Smooth muscle cell (in vitro differentiated cells): ENCODE data around the gene GNL1. TPM values are rescaled to one million over a fixed set of nuclear protein-coding genes. Genes with fewer than 3 reads are reported as not detected.
"Not testable (repeated sequence)": the region's sequence is repeated elsewhere in the genome, so short reads cannot be mapped to it uniquely, and the experiment has no call there.

Experiments
- DNase-seq: peaks from one replicate; lab custom pipeline; 2025; ENCODE audit not compliant: unreplicated experiment; lab: John Stamatoyannopoulos, UW
- H2AFZ ChIP-seq: fragments of 200-600 bp; sonication (generic); 2 replicates; pipeline ENCODE4 v1.6.0; 2016; ENCODE audit warnings: antibody characterized with exemption, low read depth, mild to moderate bottlenecking
- H3F3A ChIP-seq: fragments of 200-600 bp; sonication (generic); 2 replicates; pipeline ENCODE4 v1.6.0; 2017; ENCODE audit warnings: antibody characterized with exemption, low read depth
- H3K27ac ChIP-seq: fragments of 200-600 bp; sonication (generic); 2 replicates; pipeline ENCODE4 v1.5.1; 2016; ENCODE audit warnings: low read depth, mild to moderate bottlenecking
- H3K27me3 ChIP-seq: fragments of 200-600 bp; sonication (generic); 2 replicates; pipeline ENCODE4 v1.6.1; 2016; ENCODE audit warnings: low read depth, mild to moderate bottlenecking
- H3K36me3 ChIP-seq: fragments of 200-600 bp; sonication (generic); 2 replicates; pipeline ENCODE4 v1.5.1; 2016; ENCODE audit warnings: low read depth
- H3K4me1 ChIP-seq: fragments of 200-600 bp; sonication (generic); 2 replicates; pipeline ENCODE4 v1.5.1; 2016; ENCODE audit warnings: low read depth
- H3K4me2 ChIP-seq: fragments of 200-600 bp; sonication (generic); 2 replicates; pipeline ENCODE4 v1.6.0; 2016; ENCODE audit warnings: mild to moderate bottlenecking
- H3K4me3 ChIP-seq: fragments of 200-600 bp; sonication (generic); 2 replicates; pipeline ENCODE4 v1.5.1; 2016; ENCODE audit warnings: mild to moderate bottlenecking
- H3K79me2 ChIP-seq: fragments of 200-600 bp; sonication (generic); 2 replicates; pipeline ENCODE4 v1.6.0; 2016; ENCODE audit warnings: low read depth, mild to moderate bottlenecking
- H3K9ac ChIP-seq: fragments of 200-600 bp; sonication (generic); 2 replicates; pipeline ENCODE4 v1.6.0; 2016; ENCODE audit warnings: low read depth
- H3K9me3 ChIP-seq: fragments of 200-600 bp; sonication (generic); replicated peaks from 2 replicates; pipeline ENCODE4 v1.5.1; 2016; ENCODE audit warnings: low read depth
- H4K20me1 ChIP-seq: fragments of 200-600 bp; sonication (generic); 2 replicates; pipeline ENCODE4 v1.6.0; 2016; ENCODE audit warnings: low read depth
- CTCF ChIP-seq: fragments of 200-600 bp; sonication (generic); IDR thresholded peaks from 2 replicates; pipeline ENCODE4 v1.5.1; 2017; ENCODE audit warnings: borderline replicate concordance, mild to moderate bottlenecking, antibody characterized with exemption; ENCODE audit not compliant: insufficient read depth, poor library complexity, severe bottlenecking
- WGBS: methylation state at CpG from one replicate; pipeline ENCODE4 v1.1.7; 2016; ENCODE audit warnings: low lambda C conversion rate; 5-methylcytosine and 5-hydroxymethylcytosine counted together
- polyA plus RNA-seq: library from polyadenylated mRNA; unstranded; fragments of >200 nt; fragmentation: Nextera tagmentation; extraction: Ambion mirVana; gene quantifications from 2 replicates; pipeline ENCODE4 v1.2.1, GENCODE V29; 2016
- total RNA-seq: library from RNA; depleted of rRNA; stranded (reverse); fragments of >200 nt; gene quantifications from 2 replicates; pipeline ENCODE4 v1.2.3, GENCODE V29; 2014

Gene GNL1
- total and polyA plus RNA-seq, 2 experiments from 2014 or later = 16.5 to 104 TPM

GRCh38 chr6:30497714-30498113 is 58.6 kb downstream of the GNL1 start:
- H3K9ac ChIP-seq = no peak overlapping the region
- H3K79me2 ChIP-seq = no peaks in the 10 kb centered on the region

GRCh38 chr6:30497261-30497599 is 59.1 kb downstream of the GNL1 start:
- H3K4me3 ChIP-seq, H3K4me2 ChIP-seq, H3K27ac ChIP-seq, H3K9ac ChIP-seq, H3K27me3 ChIP-seq, H3K36me3 ChIP-seq, H3F3A ChIP-seq, H3K4me1 ChIP-seq, H3K79me2 ChIP-seq, DNase-seq, H4K20me1 ChIP-seq, H3K9me3 ChIP-seq, H2AFZ ChIP-seq: not testable (repeated sequence)
- WGBS = 90% methylated on average over 5 of the region's 5 CpGs

More at GRCh38 chr6:30497714-30498113, 58.6 kb downstream of the GNL1 start:
- DNase-seq = no peak
- peaks cover 5% of the 10 kb centered on the region for H4K20me1 ChIP-seq
- H3K36me3 ChIP-seq = no peaks in the 10 kb centered on the region
- H3K27ac ChIP-seq = no peak overlapping the region
- H2AFZ ChIP-seq = no peak overlapping the region
- peaks cover 6% of the 10 kb centered on the region for H3F3A ChIP-seq
- no peaks in the 10 kb centered on the region for H3K27me3 ChIP-seq
- H3K4me3 ChIP-seq = no peak overlapping the region
- H3K9me3 ChIP-seq = no peaks in the 10 kb centered on the region
- WGBS = 90% methylated on average over 3 of the region's 3 CpGs
- no peak overlapping the region for H3K4me2 ChIP-seq
- no peaks in the 10 kb centered on the region for H3K4me1 ChIP-seq
- no peak for TF ChIP-seq CTCF

- no peak overlapping the region for H3K9ac ChIP-seq
- H3K79me2 ChIP-seq = peaks cover under 1% of the 10 kb centered on the region
- H3K36me3 ChIP-seq = no peaks in the 10 kb centered on the region
- no peaks in the 10 kb centered on the region for H3K9me3 ChIP-seq
- H3K4me1 ChIP-seq = no peaks in the 10 kb centered on the region
- no peak for TF ChIP-seq CTCF
- peaks cover 22% of the 10 kb centered on the region for H4K20me1 ChIP-seq
- no peak overlapping the region for H2AFZ ChIP-seq
- H3F3A ChIP-seq = peaks cover 6% of the 10 kb centered on the region
- DNase-seq = no peak
- H3K4me2 ChIP-seq = no peak overlapping the region
- H3K27ac ChIP-seq = peak overlapping the region; percentile 44
- H3K4me3 ChIP-seq = no peak overlapping the region
- H3K27me3 ChIP-seq = no peaks in the 10 kb centered on the region
- WGBS = 92% methylated on average over 4 of the region's 4 CpGs
These were observed 60.3 kb downstream of the GNL1 start for GRCh38 chr6:30495993-30496392.

GRCh38 chr6:30495060-30495459 is 61.2 kb downstream of the GNL1 start:
- H4K20me1 ChIP-seq = peaks cover 31% of the 10 kb centered on the region
- not testable (repeated sequence) for H3K79me2 ChIP-seq, H3K4me3 ChIP-seq, H3K36me3 ChIP-seq, H3K9me3 ChIP-seq, H3K4me2 ChIP-seq, H3F3A ChIP-seq, DNase-seq, H2AFZ ChIP-seq, H3K27ac ChIP-seq, H3K4me1 ChIP-seq, H3K9ac ChIP-seq, H3K27me3 ChIP-seq
- WGBS = 88% methylated on average over 4 of the region's 4 CpGs

GRCh38 chr6:30494291-30494861 is 61.9 kb downstream of the GNL1 start:
- no peak overlapping the region for H3K4me2 ChIP-seq
- H3F3A ChIP-seq = peaks cover 9% of the 10 kb centered on the region
- peaks cover 10% of the 10 kb centered on the region for H3K79me2 ChIP-seq
- no peak for TF ChIP-seq CTCF
- WGBS = 94% methylated on average over 8 of the region's 8 CpGs
- H3K27ac ChIP-seq = no peak overlapping the region
- H2AFZ ChIP-seq = no peak overlapping the region
- H3K4me3 ChIP-seq = no peak overlapping the region
- H3K9ac ChIP-seq = no peak overlapping the region
- H3K4me1 ChIP-seq = peaks cover 3% of the 10 kb centered on the region
- no peaks in the 10 kb centered on the region for H3K27me3 ChIP-seq
- peaks cover 31% of the 10 kb centered on the region for H4K20me1 ChIP-seq
- no peaks in the 10 kb centered on the region for H3K36me3 ChIP-seq
- no peak for DNase-seq
- no peaks in the 10 kb centered on the region for H3K9me3 ChIP-seq
